ENCODE data around the gene KAT8. TPM values are rescaled to one million over a fixed set of nuclear protein-coding genes. Genes with fewer than 3 reads are reported as not detected.

KAT8 gene
- total and polyA plus RNA-seq, 2 of the 13 experiments (the other 11 are each of a cell fraction or from before 2014, with no cell fraction given): 79.0 to 84.2 TPM

GRCh38 chr16:31167315-31167714 lies 49.9 kb downstream of the KAT8 start (continued):
- TF ChIP-seq ZNF512 (CRISPR knock-in tag; IDR thresholded peaks at IDR 0.05) (no peak), GLMP (CRISPR knock-in tag; IDR thresholded peaks at IDR 0.05; ENCODE audit: borderline replicate concordance) (no peak), ZFP82 (CRISPR knock-in tag; IDR thresholded peaks at IDR 0.05; ENCODE audit: borderline replicate concordance) (no peak), CEBPG (CRISPR knock-in tag; IDR thresholded peaks at IDR 0.05) (peak; percentile 51), ZNF766 (CRISPR knock-in tag; IDR thresholded peaks at IDR 0.05; ENCODE audit: borderline replicate concordance) (no peak), HOXD1 (CRISPR knock-in tag; IDR thresholded peaks at IDR 0.05) (no peak), AKAP8 (CRISPR knock-in tag; IDR thresholded peaks at IDR 0.05) (no peak), ZNF770 (CRISPR knock-in tag; IDR thresholded peaks at IDR 0.05) (peak; percentile 97), CEBPB (IDR thresholded peaks at IDR 0.05; ENCODE audit: borderline replicate concordance, low read depth, low read length) (peak; percentile 56; the same call in 1 of the 2 replicates), DDIT3 (CRISPR knock-in tag; IDR thresholded peaks at IDR 0.05) (no peak), HOXA9 (CRISPR knock-in tag; IDR thresholded peaks at IDR 0.05; ENCODE audit: borderline replicate concordance) (no peak), NR2F6 (IDR thresholded peaks at IDR 0.05) (no peak), NR2F6 (CRISPR knock-in tag; IDR thresholded peaks at IDR 0.05) (no peak), TP53 (CRISPR knock-in tag; conservative IDR thresholded peaks at IDR 0.05) (no peak), SNAPC5 (CRISPR knock-in tag; IDR thresholded peaks at IDR 0.05; ENCODE audit: borderline replicate concordance) (no peak), HOMEZ (CRISPR knock-in tag; IDR thresholded peaks at IDR 0.05; ENCODE audit: low read depth) (no peak), ADNP (CRISPR knock-in tag; IDR thresholded peaks at IDR 0.05) (0 out of 2 replicates have a peak, but pooled peaks have one; percentile 15), ZNF646 (CRISPR knock-in tag; IDR thresholded peaks at IDR 0.05) (no peak)

Data from HepG2 (cell line).